ENCODE measurements around the gene OPN3.

The OPN3 gene

GRCh38 chr1:241615043-241615974 lies 24.9 kb downstream of the OPN3 start:
- no peak for DNase-seq

- DNase-seq: no peak
Observed at GRCh38 chr1:241614572-241614971, 25.6 kb downstream of the OPN3 start.

GRCh38 chr1:241614144-241614543 lies 26.0 kb downstream of the OPN3 start:
- no peak for DNase-seq

GRCh38 chr1:241612533-241613477 lies 27.4 kb downstream of the OPN3 start:
- DNase-seq: no peak

- no peak for DNase-seq
Observed at GRCh38 chr1:241611736-241612135, 28.4 kb downstream of the OPN3 start.

GRCh38 chr1:241611063-241611462 lies 29.1 kb downstream of the OPN3 start:
- DNase-seq: no peak

- no peak for DNase-seq
Observed at GRCh38 chr1:241610056-241610815, 29.9 kb downstream of the OPN3 start.

- no peak for DNase-seq
Observed at GRCh38 chr1:241608379-241609033, 31.7 kb downstream of the OPN3 start.

GRCh38 chr1:241607497-241607896 lies 32.7 kb downstream of the OPN3 start:
- no peak for DNase-seq

- no peak for DNase-seq
Observed at GRCh38 chr1:241606544-241606943, 33.6 kb downstream of the OPN3 start.

GRCh38 chr1:241605146-241605805 lies 34.9 kb downstream of the OPN3 start:
- no peak for DNase-seq

GRCh38 chr1:241603731-241604245 lies 36.4 kb downstream of the OPN3 start:
- DNase-seq: no peak

GRCh38 chr1:241600496-241600901 lies 39.7 kb downstream of the OPN3 start:
- no peak for DNase-seq

GRCh38 chr1:241598249-241598648 lies 41.9 kb downstream of the OPN3 start:
- DNase-seq: no peak

- DNase-seq: no peak
Observed at GRCh38 chr1:241596633-241597032, 43.5 kb downstream of the OPN3 start.

- DNase-seq: no peak
Observed at GRCh38 chr1:241593186-241593585, 47.0 kb downstream of the OPN3 start.

- DNase-seq: no peak
Observed at GRCh38 chr1:241592273-241592958, 47.8 kb downstream of the OPN3 start.

- no peak for DNase-seq
Observed at GRCh38 chr1:241591736-241592135, 48.4 kb downstream of the OPN3 start.

GRCh38 chr1:241591317-241591716 lies 48.9 kb downstream of the OPN3 start:
- DNase-seq: no peak

GRCh38 chr1:241590719-241591118 lies 49.5 kb downstream of the OPN3 start:
- DNase-seq: no peak

GRCh38 chr1:241589521-241589920 lies 50.6 kb downstream of the OPN3 start:
- DNase-seq: no peak
